ENCODE data around the gene FN3K.

The FN3K gene

DNA sequence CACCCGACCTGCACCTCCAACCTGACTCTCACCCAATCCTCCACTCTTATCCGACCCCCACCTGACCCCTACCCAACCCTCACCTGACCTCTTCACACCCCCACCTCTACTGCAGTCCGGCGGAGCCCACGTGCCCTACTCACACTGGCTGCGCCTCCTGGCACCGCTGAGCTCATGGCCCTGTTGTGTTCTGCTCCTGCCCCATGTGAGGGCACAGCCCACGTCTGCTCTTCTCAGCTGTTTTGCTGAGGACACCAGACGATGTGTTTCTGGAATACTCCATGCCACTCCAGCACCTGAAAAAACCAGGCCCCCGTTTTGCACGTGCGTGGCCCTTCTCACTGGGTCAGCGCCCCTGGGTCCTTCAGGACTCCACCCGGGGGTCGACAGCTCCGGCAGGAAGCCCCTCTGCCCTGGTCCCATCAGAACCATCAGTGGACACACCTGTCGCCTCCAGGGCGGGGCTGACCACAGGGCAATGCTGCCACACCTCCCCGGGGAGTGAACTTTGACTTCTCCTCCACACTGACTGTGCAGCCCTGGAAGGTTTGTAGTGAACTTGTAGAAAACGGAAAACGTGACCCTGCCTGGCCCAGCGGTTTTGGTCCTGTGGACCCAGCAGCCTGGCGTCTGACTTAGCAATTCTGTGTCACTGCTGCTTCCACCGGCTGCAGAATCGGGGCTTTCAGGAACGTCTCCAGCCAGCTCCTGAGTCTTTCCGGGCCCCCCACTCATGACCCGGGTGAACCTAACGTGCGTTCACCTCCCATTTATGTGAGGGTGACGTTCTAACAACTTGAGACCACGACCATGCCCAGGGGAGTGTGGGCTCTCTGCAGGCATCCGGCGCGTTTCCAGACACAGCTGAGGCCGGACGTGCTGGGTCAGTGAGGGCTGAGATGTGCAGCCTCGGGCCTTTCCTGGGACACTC lies 31.2 kb upstream of the FN3K start:
- TF ChIP-seq TAF1 (IDR thresholded peaks at IDR 0.05; ENCODE audit: borderline replicate concordance, insufficient read depth, low read length) (no peak), FOXP2 (optimal IDR thresholded peaks at IDR 0.05; ENCODE audit: borderline replicate concordance, extremely low read depth, extremely low read length, insufficient read depth) (peak; percentile 51)

GRCh38 chr17:82704886-82705285 lies 30.5 kb upstream of the FN3K start:
- TF ChIP-seq FOXP2 (optimal IDR thresholded peaks at IDR 0.05; ENCODE audit: borderline replicate concordance, extremely low read depth, extremely low read length, insufficient read depth) (no peak), POLR2AphosphoS5 (IDR thresholded peaks at IDR 0.05; ENCODE audit: low read depth, low read length) (no peak), TAF1 (IDR thresholded peaks at IDR 0.05; ENCODE audit: borderline replicate concordance, insufficient read depth, low read length) (no peak), SIN3A (IDR thresholded peaks at IDR 0.05; ENCODE audit: borderline replicate concordance, insufficient read depth, low read length) (no peak)
- TF ChIP-seq, protein P1, sequence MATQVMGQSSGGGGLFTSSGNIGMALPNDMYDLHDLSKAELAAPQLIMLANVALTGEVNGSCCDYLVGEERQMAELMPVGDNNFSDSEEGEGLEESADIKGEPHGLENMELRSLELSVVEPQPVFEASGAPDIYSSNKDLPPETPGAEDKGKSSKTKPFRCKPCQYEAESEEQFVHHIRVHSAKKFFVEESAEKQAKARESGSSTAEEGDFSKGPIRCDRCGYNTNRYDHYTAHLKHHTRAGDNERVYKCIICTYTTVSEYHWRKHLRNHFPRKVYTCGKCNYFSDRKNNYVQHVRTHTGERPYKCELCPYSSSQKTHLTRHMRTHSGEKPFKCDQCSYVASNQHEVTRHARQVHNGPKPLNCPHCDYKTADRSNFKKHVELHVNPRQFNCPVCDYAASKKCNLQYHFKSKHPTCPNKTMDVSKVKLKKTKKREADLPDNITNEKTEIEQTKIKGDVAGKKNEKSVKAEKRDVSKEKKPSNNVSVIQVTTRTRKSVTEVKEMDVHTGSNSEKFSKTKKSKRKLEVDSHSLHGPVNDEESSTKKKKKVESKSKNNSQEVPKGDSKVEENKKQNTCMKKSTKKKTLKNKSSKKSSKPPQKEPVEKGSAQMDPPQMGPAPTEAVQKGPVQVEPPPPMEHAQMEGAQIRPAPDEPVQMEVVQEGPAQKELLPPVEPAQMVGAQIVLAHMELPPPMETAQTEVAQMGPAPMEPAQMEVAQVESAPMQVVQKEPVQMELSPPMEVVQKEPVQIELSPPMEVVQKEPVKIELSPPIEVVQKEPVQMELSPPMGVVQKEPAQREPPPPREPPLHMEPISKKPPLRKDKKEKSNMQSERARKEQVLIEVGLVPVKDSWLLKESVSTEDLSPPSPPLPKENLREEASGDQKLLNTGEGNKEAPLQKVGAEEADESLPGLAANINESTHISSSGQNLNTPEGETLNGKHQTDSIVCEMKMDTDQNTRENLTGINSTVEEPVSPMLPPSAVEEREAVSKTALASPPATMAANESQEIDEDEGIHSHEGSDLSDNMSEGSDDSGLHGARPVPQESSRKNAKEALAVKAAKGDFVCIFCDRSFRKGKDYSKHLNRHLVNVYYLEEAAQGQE (IDR thresholded peaks at IDR 0.05; ENCODE audit: insufficient read depth in 1 of 2, low read depth in 2 of 2, low read length in 2 of 2), result no peak

DNA sequence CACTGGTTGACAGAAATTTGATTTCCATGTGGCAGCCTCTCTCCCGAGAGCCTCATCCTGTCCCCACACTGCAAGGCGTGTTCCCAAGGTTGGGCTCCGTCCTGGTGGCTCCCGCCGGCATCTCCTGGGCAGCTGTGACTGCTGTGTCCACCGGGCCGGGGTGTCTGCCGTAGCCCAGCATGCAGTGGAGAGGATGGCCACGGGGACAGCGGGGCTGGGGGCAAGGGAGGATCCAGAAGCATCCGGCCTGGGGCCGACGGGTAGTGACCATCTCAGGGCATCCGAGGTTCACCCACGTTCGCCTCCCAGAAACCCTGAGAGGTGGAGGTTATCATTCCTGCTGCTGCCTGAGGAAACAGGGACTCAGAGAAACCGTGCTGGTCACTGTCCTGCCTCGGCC lies 29.7 kb upstream of the FN3K start:
- TF ChIP-seq, protein P1 (IDR thresholded peaks at IDR 0.05; ENCODE audit: insufficient read depth in 1 of 2, low read depth in 2 of 2, low read length in 2 of 2), result no peak

DNA sequence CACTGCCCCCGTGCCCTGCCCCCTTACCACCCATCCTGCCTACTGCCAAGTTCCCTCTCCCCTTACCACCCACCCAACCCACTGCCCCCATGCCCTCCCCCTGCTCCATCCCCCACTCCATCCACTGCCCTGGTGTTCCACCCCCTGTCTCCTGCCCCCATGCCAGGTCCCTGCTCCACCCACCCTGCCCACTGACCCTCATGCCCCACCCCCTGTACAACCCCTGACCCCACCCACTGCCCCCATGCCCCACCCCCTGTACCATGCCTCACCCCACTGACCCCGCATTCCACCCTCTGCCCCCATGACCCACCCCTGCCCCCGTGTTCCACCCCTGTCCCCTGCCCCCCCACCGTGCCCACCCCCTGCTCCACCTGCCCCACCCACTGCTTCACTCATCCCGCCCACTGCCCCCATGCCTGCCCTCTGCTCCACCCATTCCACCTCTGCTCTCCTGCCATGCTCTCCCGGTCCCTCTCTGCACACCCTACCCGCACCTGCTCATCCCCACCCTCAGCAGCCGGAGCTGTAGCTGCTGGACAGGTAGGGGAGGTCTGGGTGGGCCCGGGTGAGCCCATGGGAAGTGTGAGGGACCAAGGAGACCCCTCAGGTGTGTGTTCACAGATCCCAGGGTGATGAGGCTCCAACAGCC lies 26.3 kb upstream of the FN3K start:
- TF ChIP-seq TAF1 (IDR thresholded peaks at IDR 0.05; ENCODE audit: borderline replicate concordance, insufficient read depth, low read length) (no peak), SIN3A (IDR thresholded peaks at IDR 0.05; ENCODE audit: borderline replicate concordance, insufficient read depth, low read length) (no peak), FOXP2 (optimal IDR thresholded peaks at IDR 0.05; ENCODE audit: borderline replicate concordance, extremely low read depth, extremely low read length, insufficient read depth) (no peak), POLR2AphosphoS5 (IDR thresholded peaks at IDR 0.05; ENCODE audit: low read depth, low read length) (no peak)
- TF ChIP-seq, protein P1 (IDR thresholded peaks at IDR 0.05; ENCODE audit: insufficient read depth in 1 of 2, low read depth in 2 of 2, low read length in 2 of 2), result no peak

DNA sequence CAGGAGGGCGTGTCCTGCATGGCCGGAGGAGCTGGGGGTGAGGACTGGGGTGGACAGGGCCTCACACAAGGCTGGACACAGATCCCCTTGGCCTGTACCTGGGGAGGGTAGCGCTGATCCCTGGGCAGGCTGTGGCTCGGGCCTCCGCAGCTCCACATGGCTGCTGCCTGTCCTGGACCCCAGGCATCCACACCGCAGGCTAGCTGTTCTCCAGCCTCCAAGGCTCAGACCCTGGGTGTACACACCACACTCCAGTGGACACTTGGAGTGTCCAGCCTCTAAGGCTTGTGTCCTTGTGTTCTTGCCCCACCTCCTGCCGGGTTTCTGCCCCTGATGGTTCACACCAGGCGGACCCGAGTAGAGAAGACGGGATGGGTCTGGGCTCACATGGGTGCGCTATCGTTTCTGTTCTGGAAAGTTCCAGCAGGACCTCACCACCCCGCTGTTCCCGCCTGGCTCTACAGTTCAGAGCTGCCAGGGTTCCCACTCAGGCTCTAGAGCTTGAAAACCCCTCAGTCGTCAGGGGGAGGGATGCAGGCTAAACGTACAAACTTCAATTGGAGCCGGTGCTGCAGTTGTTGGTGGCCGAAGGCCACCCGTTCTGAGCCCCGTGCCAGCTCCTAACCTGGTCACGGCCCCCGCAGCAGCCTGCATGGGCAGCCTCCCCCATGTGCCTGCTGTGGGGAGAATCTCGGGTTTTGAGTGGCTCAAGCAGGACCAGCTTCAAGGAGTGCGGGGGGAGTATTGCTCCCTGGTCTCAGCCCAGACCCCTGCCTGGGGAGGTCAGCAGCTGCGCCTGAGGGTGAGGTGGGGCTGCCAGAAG lies 25.5 kb upstream of the FN3K start:
- TF ChIP-seq, protein P1 (IDR thresholded peaks at IDR 0.05; ENCODE audit: insufficient read depth in 1 of 2, low read depth in 2 of 2, low read length in 2 of 2), result no peak
- TF ChIP-seq POLR2AphosphoS5 (IDR thresholded peaks at IDR 0.05; ENCODE audit: low read depth, low read length), result no peak

Data from PFSK-1 (cell line).